ENCODE measurements around the gene SULT2B1. TPM values are rescaled to one million over a fixed set of nuclear protein-coding genes. Genes with fewer than 3 reads are reported as not detected.

Gene SULT2B1
- total and polyA plus RNA-seq, 2 of the 4 experiments (the other 2 are of a cell fraction): 0.09 TPM; not detected in 1

GRCh38 chr19:48544856-48545750 lies 6.9 kb upstream of the SULT2B1 start:
- Histone ChIP-seq H2AFZ (replicated peaks; ENCODE audit: low read length, poor library complexity) (no peak overlapping the region), H4K8ac (ENCODE audit: low read depth in 2 of 2, low read length in 2 of 2) (no peak overlapping the region), H3K9ac (ENCODE audit: low read depth, low read length) (no peak overlapping the region), H4K20me1 (ENCODE audit: insufficient read depth, low read length) (no peaks in the 10 kb centered on the region), H3K56ac (ENCODE audit: extremely low read depth, insufficient read depth, low read length) (no peak overlapping the region), H3K23ac (ENCODE audit: low read depth, low read length) (no peak overlapping the region), H4K5ac (ENCODE audit: low read depth, low read length) (no peak overlapping the region), H3K9me1 (ENCODE audit: insufficient read depth, low read length) (no peaks in the 10 kb centered on the region), H3K4me1 (ENCODE audit: control insufficient read depth, insufficient read depth, low read length) (peaks cover 3% of the 10 kb centered on the region), H2BK5ac (ENCODE audit: low read depth, low read length, poor library complexity, severe bottlenecking) (no peak overlapping the region), H3K36me3 (ENCODE audit: control insufficient read depth, insufficient read depth, low read length) (no peaks in the 10 kb centered on the region), H2BK120ac (ENCODE audit: low read depth, low read length) (no peak overlapping the region), H3K79me1 (ENCODE audit: low read depth in 1 of 2, low read length in 2 of 2) (no peaks in the 10 kb centered on the region), H3K4ac (ENCODE audit: low read depth, low read length) (no peak overlapping the region), H2BK15ac (ENCODE audit: low read depth, low read length) (no peak overlapping the region), H3K9me3 (ENCODE audit: control insufficient read depth, insufficient read depth, low read length) (no peaks in the 10 kb centered on the region), H2AK9ac (replicated peaks; ENCODE audit: low read depth, low read length, poor library complexity) (no peak overlapping the region), H3K4me3 (ENCODE audit: insufficient read depth, low read depth, low read length) (no peak overlapping the region), H3K14ac (replicated peaks; ENCODE audit: low read depth, low read length) (no peak overlapping the region), H3K18ac (ENCODE audit: low read depth, low read length) (no peak overlapping the region), H3K27ac (ENCODE audit: insufficient read depth, low read length) (no peak overlapping the region), H4K91ac (ENCODE audit: insufficient read depth, low read depth, low read length) (no peak overlapping the region), H2BK20ac (ENCODE audit: low read depth, low read length) (no peak overlapping the region), H3K27me3 (ENCODE audit: control insufficient read depth, insufficient read depth, low read length) (peaks cover 9% of the 10 kb centered on the region), H2AK5ac (ENCODE audit: low read depth, low read length) (no peak overlapping the region), H3K4me2 (ENCODE audit: low read depth, low read length) (no peak overlapping the region)
- TF ChIP-seq SMC3 (IDR thresholded peaks at IDR 0.05; ENCODE audit: low read depth, low read length): no peak
- TF ChIP-seq, protein P1, sequence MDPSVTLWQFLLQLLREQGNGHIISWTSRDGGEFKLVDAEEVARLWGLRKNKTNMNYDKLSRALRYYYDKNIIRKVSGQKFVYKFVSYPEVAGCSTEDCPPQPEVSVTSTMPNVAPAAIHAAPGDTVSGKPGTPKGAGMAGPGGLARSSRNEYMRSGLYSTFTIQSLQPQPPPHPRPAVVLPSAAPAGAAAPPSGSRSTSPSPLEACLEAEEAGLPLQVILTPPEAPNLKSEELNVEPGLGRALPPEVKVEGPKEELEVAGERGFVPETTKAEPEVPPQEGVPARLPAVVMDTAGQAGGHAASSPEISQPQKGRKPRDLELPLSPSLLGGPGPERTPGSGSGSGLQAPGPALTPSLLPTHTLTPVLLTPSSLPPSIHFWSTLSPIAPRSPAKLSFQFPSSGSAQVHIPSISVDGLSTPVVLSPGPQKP (IDR thresholded peaks at IDR 0.05; ENCODE audit: borderline replicate concordance, low read depth, low read length): no peak
- TF ChIP-seq FOS (IDR thresholded peaks at IDR 0.05; ENCODE audit: low read depth, low read length): no peak
- no peak for TF ChIP-seq MAZ (IDR thresholded peaks at IDR 0.05; ENCODE audit: borderline replicate concordance, low read depth, low read length)
- TF ChIP-seq POLR2A (IDR thresholded peaks at IDR 0.05; ENCODE audit: low read depth, low read length): no peak
- no peak for TF ChIP-seq MXI1 (IDR thresholded peaks at IDR 0.05; ENCODE audit: borderline replicate concordance, low read depth, low read length)
- TF ChIP-seq, protein P2, sequence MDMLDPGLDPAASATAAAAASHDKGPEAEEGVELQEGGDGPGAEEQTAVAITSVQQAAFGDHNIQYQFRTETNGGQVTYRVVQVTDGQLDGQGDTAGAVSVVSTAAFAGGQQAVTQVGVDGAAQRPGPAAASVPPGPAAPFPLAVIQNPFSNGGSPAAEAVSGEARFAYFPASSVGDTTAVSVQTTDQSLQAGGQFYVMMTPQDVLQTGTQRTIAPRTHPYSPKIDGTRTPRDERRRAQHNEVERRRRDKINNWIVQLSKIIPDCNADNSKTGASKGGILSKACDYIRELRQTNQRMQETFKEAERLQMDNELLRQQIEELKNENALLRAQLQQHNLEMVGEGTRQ (IDR thresholded peaks at IDR 0.05; ENCODE audit: low read depth, low read length): no peak
- TF ChIP-seq, protein P3, sequence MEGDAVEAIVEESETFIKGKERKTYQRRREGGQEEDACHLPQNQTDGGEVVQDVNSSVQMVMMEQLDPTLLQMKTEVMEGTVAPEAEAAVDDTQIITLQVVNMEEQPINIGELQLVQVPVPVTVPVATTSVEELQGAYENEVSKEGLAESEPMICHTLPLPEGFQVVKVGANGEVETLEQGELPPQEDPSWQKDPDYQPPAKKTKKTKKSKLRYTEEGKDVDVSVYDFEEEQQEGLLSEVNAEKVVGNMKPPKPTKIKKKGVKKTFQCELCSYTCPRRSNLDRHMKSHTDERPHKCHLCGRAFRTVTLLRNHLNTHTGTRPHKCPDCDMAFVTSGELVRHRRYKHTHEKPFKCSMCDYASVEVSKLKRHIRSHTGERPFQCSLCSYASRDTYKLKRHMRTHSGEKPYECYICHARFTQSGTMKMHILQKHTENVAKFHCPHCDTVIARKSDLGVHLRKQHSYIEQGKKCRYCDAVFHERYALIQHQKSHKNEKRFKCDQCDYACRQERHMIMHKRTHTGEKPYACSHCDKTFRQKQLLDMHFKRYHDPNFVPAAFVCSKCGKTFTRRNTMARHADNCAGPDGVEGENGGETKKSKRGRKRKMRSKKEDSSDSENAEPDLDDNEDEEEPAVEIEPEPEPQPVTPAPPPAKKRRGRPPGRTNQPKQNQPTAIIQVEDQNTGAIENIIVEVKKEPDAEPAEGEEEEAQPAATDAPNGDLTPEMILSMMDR (conservative IDR thresholded peaks at IDR 0.05; ENCODE audit: low read depth, low read length): no peak
- WGBS, 2 experiments (ENCODE audit: extremely low coverage in 2 of 2, insufficient read length in 1 of 2): 40% methylated on average over 1 of the region's 25 CpGs; no CpG with 5 or more reads in 1 of the 2 experiments
- dilution Hi-C loops (cut with HindIII; ENCODE audit: low sequenced_read_pairs, unreplicated experiment) (no loop called here), in situ Hi-C loops (cut with MboI; ENCODE audit: low sequenced_read_pairs) (no loop called here), intact Hi-C loops (cut with micrococcal nuclease) (no loop called here)
- no peak for ATAC-seq (ENCODE audit: low read depth)
- CTCF ChIA-PET: no interaction called here
- POLR2A ChIA-PET (ENCODE audit: unreplicated experiment): no interaction called here
- DNase-seq: no peak
- no TSS peak for BruUV-seq (replicated peaks)
